AG09309 (cell line): ENCODE measurements around the gene SEM1.

Experiments
- DNase-seq: peaks from one replicate; pipeline ENCODE4 v3.0.0-alpha.2; 2010; ENCODE audit warnings: low read depth
- H3K4me3 ChIP-seq: 2 replicates; pipeline ENCODE4 v1.5.1; 2011; ENCODE audit warnings: mild to moderate bottlenecking, low read depth, low read length, moderate library complexity; ENCODE audit not compliant: control insufficient read depth
- TF ChIP-seq, protein P1 (sequence below): IDR thresholded peaks from 2 replicates; pipeline ENCODE4 v1.5.1; 2011; ENCODE audit warnings: mild to moderate bottlenecking, low read depth, low read length, inconsistent platforms; ENCODE audit not compliant: insufficient read depth, control insufficient read depth; ENCODE audit errors: missing control alignments

Gene SEM1

DNA sequence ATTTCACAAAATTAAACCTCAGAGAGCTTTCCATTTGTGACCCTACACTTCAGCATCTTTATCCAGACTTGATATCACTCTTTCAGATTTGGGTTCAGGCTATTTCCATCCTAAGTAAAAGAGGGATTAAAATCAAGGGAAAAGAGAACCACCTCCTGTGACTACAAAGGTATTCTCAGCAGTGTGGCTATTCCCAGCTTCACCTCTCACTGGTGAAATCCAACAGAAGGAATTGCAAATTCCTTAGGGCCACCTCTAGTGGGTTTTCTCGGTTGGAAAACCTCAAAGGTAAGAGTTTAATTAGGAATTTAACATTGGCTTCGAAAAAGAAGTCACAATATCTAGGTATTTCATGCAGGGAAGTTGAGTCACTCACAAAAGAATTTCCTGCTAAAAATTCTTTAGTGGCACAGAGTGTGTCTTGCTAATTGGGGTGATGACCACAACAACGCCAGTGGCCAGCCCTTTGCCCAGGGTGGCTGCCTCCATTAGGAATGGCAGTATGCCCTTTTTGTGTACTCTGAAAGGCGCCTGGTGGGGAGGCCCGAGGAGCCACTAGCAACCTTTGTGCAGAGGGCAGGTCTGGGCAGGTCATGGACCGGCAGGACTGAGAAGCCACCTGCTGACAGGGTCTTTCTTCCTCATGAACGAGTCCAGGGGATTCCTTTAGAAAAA lies 52.2 kb downstream of the SEM1 start:
- DNase-seq = no peak
- no peak overlapping the region for H3K4me3 ChIP-seq
- TF ChIP-seq, protein P1, sequence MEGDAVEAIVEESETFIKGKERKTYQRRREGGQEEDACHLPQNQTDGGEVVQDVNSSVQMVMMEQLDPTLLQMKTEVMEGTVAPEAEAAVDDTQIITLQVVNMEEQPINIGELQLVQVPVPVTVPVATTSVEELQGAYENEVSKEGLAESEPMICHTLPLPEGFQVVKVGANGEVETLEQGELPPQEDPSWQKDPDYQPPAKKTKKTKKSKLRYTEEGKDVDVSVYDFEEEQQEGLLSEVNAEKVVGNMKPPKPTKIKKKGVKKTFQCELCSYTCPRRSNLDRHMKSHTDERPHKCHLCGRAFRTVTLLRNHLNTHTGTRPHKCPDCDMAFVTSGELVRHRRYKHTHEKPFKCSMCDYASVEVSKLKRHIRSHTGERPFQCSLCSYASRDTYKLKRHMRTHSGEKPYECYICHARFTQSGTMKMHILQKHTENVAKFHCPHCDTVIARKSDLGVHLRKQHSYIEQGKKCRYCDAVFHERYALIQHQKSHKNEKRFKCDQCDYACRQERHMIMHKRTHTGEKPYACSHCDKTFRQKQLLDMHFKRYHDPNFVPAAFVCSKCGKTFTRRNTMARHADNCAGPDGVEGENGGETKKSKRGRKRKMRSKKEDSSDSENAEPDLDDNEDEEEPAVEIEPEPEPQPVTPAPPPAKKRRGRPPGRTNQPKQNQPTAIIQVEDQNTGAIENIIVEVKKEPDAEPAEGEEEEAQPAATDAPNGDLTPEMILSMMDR = no peak

DNA sequence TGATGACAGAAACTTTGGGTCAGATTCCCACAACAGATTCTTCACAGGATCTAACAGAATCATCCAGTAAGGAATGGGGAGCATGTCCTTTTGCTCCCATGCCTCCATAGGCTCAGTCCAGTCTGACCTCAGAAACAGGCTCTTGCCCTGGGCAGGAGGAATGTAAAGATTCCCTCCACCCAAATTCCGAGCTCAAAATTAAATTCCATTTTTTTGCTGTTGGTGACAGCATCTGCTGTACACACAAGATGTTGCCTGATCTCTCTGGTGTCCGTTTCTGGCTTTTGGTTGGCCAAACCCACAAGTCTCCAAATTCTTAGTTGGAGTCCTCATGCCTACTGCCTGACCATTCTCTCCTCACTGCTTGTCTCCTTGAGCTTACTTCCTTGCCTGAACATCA lies 53.7 kb downstream of the SEM1 start:
- H3K4me3 ChIP-seq = no peak overlapping the region
- DNase-seq = no peak
- TF ChIP-seq, protein P1 = no peak

DNA sequence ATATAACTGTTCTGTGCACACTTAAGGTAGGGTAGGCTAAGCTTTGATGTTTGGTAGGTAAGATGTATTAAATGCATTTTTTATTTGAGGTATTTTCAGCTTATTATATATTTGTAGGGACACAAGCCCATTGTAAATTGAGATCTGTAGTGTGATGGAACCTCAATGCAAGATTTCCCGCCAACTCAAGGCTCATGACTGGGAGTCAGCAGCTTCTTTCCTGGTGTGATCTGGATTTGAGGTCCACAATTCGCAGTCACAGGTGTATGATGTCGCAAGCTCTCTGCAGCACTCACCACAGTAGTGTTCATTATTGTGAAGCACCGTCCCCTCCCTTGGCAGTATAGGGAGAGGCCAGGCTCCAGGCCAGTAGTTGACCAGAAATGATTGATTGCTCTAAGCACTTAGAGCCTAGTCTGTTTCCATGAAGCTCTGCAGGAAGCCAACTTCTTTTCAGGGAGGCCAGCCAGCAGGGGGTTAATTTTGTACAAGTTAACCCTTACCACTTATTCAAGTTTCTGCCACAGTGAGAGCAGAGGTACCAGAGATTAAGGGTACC lies 54.9 kb downstream of the SEM1 start:
- DNase-seq = no peak
- H3K4me3 ChIP-seq = no peak overlapping the region
- TF ChIP-seq, protein P1 = no peak

DNA sequence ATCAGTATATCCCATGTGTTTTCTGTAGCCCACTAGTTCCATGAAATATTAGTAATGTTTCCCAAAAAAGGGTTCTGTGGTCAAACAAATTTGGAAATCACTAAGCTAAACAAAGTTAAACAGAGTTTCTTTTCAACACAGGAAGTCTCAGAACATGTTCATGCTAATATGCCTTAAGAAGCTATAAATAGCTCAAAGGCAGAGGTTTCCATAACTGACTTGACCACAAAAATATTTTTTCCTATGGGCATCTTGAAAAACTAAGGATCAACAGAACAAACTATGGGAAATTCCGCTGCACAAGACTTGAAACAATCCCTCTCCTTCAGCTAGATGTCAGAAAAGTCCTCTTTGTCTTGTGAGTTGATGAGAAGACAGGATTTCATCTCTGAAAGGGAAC lies 59.7 kb downstream of the SEM1 start:
- H3K4me3 ChIP-seq = no peak overlapping the region
- TF ChIP-seq, protein P1 = no peak
- DNase-seq = no peak

DNA sequence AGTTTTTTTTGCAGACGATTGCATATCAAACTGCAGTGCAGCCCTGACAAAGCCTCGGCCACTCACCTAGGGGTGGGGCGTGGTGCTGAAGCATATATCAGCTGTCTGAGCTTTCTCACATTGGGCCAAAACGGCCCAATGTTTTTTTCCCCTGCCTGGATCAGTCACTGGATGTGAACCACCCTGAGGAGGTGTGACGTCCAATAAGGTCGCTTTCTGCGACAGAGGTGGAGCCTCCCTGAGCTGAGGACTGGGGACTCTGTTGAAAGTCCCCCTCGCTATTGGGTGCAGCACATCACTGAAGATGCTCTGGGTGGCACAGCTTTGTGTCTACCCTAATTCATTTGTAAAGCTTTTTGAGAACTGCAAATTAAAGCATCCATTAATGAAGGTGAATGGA lies 60.9 kb downstream of the SEM1 start:
- H3K4me3 ChIP-seq = no peak overlapping the region
- DNase-seq = no peak
- TF ChIP-seq, protein P1 = no peak

DNA sequence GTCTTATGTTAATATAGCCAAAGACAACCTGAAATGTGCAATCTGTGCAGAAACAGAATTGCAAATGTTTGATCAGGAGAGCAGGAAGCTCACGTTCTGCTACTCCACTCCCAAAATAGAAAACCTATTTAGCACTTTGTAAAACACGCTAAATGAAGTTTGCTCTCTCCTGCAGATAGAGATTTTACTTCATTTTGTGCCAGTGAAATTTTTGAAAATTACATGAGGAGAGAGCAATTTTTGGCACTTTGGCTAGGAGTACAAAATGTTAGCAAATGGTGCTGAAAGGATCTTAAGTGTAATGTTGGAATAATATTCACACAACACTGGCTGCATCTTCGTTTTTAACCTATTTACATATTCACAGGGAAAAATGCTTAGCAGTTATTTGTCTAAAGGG lies 61.9 kb downstream of the SEM1 start:
- no peak for DNase-seq
- TF ChIP-seq, protein P1 = no peak
- H3K4me3 ChIP-seq = no peak overlapping the region
